ENCODE measurements around the gene MAP1LC3B2. TPM values are rescaled to one million over a fixed set of nuclear protein-coding genes. Genes with fewer than 3 reads are reported as not detected.

MAP1LC3B2 gene
- polyA plus RNA-seq, 1 of the 3 experiments (the other 2 are of a cell fraction) = 0.76 TPM

DNA sequence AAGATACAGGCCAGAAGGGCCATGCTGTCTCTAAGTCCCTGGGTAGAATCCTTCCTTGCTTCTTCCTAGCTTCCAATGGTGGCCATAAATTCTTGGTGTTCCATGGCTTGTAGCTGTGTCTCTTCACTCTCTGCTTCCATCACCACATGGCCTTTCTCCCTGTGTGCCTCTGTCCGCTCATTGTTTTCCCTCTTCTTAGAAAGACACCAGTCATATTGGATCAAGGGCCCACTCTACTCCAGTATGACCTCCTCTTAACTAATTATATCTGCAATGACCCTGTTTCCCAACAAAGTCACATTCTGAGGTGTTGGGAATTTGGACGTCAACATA lies 7.6 kb upstream of the MAP1LC3B2 start:
- Histone ChIP-seq H3K9ac (no peak overlapping the region), H3K79me2 (ENCODE audit: insufficient read depth) (no peaks in the 10 kb centered on the region), H3K27me3 (ENCODE audit: insufficient read depth) (no peaks in the 10 kb centered on the region), H3F3A (replicated peaks; ENCODE audit: insufficient read depth) (no peaks in the 10 kb centered on the region), H3K4me1 (ENCODE audit: control insufficient read depth in 1 of 2, insufficient read depth in 2 of 2, low read depth in 1 of 2, low read length in 1 of 2) (peaks cover 0 to 7% of the 10 kb centered on the region in 2 experiments; a peak in 1 of 4 replicates), H3K27ac (ENCODE audit: low read depth in 2 of 2, low read length in 1 of 2) (no peak overlapping the region), H3K4me2 (no peak overlapping the region), H3K9me3 (no peaks in the 10 kb centered on the region), H2AFZ (ENCODE audit: low read depth) (no peak overlapping the region), H4K20me1 (ENCODE audit: insufficient read depth) (no peaks in the 10 kb centered on the region), H3K36me3 (replicated peaks in 1 of 2; ENCODE audit: control insufficient read depth in 1 of 2, insufficient read depth in 2 of 2, low read length in 1 of 2) (no peaks in the 10 kb centered on the region), H3K9me2 (no peaks in the 10 kb centered on the region), H3K4me3 (ENCODE audit: low read depth in 2 of 2, low read length in 1 of 2) (no peak overlapping the region)
- WGBS (ENCODE audit: low lambda C conversion rate) = 92% methylated on average over 2 of the region's 2 CpGs
- DNase-seq = no peak
- ChIA-PET POLR2A (no interaction called here), CTCF (no interaction called here)
- no peak for TF ChIP-seq TCF12 (IDR thresholded peaks at IDR 0.05)
- no peak for TF ChIP-seq YY1 (IDR thresholded peaks at IDR 0.05; ENCODE audit: low read depth)
- TF ChIP-seq FOXJ3 (CRISPR knock-in tag; IDR thresholded peaks at IDR 0.05) = no peak
- no peak for TF ChIP-seq POLR2AphosphoS5 (IDR thresholded peaks at IDR 0.05; ENCODE audit: low read depth, low read length)
- no peak for TF ChIP-seq EZH2phosphoT487 (IDR thresholded peaks at IDR 0.05; ENCODE audit: borderline replicate concordance, low read depth)
- no peak for TF ChIP-seq RCOR1 (IDR thresholded peaks at IDR 0.05; ENCODE audit: low read length)
- TF ChIP-seq, protein P1, sequence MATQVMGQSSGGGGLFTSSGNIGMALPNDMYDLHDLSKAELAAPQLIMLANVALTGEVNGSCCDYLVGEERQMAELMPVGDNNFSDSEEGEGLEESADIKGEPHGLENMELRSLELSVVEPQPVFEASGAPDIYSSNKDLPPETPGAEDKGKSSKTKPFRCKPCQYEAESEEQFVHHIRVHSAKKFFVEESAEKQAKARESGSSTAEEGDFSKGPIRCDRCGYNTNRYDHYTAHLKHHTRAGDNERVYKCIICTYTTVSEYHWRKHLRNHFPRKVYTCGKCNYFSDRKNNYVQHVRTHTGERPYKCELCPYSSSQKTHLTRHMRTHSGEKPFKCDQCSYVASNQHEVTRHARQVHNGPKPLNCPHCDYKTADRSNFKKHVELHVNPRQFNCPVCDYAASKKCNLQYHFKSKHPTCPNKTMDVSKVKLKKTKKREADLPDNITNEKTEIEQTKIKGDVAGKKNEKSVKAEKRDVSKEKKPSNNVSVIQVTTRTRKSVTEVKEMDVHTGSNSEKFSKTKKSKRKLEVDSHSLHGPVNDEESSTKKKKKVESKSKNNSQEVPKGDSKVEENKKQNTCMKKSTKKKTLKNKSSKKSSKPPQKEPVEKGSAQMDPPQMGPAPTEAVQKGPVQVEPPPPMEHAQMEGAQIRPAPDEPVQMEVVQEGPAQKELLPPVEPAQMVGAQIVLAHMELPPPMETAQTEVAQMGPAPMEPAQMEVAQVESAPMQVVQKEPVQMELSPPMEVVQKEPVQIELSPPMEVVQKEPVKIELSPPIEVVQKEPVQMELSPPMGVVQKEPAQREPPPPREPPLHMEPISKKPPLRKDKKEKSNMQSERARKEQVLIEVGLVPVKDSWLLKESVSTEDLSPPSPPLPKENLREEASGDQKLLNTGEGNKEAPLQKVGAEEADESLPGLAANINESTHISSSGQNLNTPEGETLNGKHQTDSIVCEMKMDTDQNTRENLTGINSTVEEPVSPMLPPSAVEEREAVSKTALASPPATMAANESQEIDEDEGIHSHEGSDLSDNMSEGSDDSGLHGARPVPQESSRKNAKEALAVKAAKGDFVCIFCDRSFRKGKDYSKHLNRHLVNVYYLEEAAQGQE (IDR thresholded peaks at IDR 0.05; ENCODE audit: low read depth, low read length) = no peak
- no peak for TF ChIP-seq GABPA (IDR thresholded peaks at IDR 0.05; ENCODE audit: low read depth)
- no peak for TF ChIP-seq GATA2 (CRISPR knock-in tag; IDR thresholded peaks at IDR 0.05)
- TF ChIP-seq, protein P2, sequence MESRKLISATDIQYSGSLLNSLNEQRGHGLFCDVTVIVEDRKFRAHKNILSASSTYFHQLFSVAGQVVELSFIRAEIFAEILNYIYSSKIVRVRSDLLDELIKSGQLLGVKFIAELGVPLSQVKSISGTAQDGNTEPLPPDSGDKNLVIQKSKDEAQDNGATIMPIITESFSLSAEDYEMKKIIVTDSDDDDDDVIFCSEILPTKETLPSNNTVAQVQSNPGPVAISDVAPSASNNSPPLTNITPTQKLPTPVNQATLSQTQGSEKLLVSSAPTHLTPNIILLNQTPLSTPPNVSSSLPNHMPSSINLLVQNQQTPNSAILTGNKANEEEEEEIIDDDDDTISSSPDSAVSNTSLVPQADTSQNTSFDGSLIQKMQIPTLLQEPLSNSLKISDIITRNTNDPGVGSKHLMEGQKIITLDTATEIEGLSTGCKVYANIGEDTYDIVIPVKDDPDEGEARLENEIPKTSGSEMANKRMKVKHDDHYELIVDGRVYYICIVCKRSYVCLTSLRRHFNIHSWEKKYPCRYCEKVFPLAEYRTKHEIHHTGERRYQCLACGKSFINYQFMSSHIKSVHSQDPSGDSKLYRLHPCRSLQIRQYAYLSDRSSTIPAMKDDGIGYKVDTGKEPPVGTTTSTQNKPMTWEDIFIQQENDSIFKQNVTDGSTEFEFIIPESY (IDR thresholded peaks at IDR 0.05; ENCODE audit: borderline replicate concordance, low read depth) = no peak
- TF ChIP-seq JUND (IDR thresholded peaks at IDR 0.05) = no peak
- TF ChIP-seq, protein P3, sequence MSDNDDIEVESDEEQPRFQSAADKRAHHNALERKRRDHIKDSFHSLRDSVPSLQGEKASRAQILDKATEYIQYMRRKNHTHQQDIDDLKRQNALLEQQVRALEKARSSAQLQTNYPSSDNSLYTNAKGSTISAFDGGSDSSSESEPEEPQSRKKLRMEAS (IDR thresholded peaks at IDR 0.05; ENCODE audit: low read depth) = no peak
- TF ChIP-seq, protein P4, sequence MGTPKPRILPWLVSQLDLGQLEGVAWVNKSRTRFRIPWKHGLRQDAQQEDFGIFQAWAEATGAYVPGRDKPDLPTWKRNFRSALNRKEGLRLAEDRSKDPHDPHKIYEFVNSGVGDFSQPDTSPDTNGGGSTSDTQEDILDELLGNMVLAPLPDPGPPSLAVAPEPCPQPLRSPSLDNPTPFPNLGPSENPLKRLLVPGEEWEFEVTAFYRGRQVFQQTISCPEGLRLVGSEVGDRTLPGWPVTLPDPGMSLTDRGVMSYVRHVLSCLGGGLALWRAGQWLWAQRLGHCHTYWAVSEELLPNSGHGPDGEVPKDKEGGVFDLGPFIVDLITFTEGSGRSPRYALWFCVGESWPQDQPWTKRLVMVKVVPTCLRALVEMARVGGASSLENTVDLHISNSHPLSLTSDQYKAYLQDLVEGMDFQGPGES (IDR thresholded peaks at IDR 0.05; ENCODE audit: low read depth, low read length) = no peak
- no peak for TF ChIP-seq MEF2A (IDR thresholded peaks at IDR 0.05; ENCODE audit: borderline replicate concordance, low read depth)
- no peak for TF ChIP-seq MXI1 (IDR thresholded peaks at IDR 0.05; ENCODE audit: low read depth, low read length)

Data from SK-N-SH (cell line).